Activated T-cell treated with anti-CD3 and anti-CD28 coated beads for 24 hours (primary cell): ENCODE data around the gene ANXA2R.
A peak's percentile ranks its signal among the peaks of the same experiment; 100 is the strongest.

ENCODE experiments used
- DNase-seq: peaks from one replicate; pipeline ENCODE4 v3.0.0-alpha.2; 2020; ENCODE audit warnings: low read depth

The ANXA2R gene

DNA sequence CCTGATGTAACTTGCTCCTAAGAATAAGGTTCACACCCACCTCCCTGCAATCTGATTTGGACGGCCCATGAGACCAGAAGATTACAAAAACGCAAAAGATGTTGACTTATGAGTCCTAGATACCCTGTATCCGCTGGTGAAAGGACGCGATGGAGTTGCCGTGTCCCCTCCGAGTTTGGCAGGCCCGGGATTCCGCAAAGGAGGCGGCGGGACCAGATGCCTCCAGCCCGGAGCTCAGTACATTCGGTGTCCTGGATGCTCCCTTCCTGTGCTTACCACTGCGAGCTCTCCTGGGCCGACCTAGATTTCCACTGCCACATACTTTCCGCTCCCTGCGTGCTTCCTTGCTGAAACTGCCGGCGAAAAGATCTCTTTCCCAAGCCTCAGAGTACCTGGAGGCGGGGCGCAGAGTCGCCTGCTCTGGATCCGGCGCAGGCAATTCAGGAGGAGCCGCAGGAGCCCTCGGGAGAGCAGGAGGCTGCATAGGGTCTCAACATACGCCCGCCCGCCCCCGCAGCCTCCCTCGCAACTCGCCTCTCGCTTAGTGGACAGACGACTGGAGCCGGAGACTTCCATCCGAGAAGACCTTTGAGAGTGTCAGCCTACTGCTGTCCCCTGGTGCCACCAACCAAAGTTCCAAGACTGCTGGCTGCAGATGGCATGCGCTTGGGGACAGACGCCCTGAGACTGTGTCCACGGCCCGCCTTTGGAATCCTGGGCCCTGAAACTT, 39.8 kb downstream of the ANXA2R start:
- DNase-seq, result no peak

DNA sequence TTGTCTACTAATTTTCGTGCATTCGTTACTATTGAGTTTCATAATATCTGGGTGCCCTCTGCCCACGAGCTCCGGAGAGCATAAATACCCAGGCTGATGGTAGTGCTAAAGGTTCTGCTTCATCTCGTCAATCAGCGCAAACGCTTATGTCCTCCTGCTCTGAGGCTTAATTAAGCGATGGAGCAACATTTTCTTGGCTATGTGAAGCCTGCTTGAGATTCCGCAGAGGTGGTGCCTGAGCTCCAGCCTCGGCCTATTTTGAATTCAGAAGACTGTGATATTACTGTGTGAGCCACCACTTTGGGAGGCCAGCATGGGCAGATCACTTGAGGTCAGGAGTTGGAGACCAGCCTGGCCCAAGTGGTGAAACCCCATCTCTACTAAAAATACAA, 44.8 kb downstream of the ANXA2R start:
- DNase-seq, result no peak

DNA sequence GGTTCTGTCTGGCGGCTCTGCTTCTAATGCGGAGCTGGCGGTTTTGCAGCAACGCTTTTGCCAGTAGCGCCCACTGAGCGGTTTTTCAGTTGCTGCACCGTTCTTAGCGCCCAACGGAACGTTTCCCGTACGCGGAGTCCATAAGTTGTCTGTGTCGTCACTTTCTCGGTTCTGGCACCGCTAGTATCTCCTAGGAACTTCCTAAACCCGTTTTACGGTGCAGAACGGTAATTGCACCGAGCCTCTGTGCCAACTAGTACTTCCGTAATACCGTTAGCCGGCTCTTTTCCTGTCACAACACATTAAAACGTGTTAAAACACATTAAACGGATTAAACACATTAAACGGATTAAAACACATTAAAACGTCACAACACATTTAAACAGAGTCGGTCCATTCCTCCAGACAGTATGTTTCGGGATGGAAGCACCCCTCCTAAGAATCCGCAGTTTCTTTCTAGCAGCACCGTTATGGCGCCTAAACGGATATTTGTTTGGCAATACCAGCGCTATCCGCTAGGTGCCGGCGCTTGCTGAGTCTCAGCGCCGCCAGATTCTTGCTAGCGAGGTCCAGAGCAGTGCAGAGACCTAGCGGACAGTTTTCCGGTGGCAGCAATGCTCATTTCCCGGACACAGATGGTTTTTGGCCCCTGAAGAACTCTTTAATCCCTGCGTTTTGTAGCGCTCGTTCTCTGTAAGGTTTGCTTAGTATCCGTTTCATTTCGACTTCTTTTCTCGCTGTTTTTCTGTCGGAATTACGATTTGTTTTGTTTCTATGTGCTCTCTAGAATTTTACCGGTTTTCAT, 45.4 kb downstream of the ANXA2R start:
- DNase-seq, result peak; percentile 82

DNA sequence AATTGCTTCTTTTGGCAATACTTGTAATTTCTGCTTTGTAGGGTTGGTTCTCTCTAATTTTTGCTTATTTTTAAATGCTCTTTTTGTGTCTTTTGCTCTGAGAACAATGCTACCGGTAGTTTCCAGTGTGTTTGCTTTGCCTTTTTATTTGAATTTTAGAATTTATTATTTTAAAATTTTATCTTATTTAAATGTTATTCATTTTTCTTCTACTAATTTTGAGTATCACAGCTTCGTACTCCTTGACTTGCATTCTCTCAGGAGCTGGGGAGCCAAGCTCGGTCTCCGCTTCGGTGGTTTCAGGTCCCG, 45.9 kb downstream of the ANXA2R start:
- DNase-seq, result no peak

DNA sequence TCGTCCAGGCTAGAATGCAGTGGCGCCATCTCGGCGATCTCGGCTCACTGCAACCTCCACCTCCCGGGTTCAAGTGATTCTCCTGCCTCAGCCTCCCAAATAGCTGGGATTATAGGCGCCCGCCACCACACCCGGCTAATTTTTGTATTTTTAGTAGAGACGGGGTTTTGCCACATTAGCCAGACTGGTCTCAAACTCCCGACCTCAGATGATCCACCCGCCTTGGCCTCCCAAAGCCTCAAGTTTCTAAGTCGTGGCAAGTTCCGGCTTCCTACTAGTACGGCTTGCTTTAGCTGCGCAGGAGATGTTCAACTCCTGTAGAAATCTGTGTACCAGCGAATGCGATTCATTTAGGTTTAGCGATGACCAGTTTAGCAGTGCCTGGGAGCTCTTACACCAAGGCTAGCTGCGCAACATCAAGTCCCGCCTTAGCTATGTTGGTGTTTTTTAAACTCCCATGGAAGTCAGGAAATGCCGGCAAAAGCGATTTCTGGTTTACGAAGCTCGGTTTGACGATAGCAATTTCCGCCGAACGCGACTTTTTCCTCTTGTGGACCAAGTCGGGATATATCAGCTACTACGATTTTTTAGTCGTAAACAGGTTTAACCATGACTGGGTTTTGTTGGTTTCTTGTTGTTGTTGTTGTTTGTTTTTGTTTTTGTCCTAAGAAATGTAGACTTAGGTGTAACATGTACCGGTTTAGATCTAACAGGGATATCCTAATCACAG, 46.4 kb downstream of the ANXA2R start:
- no peak for DNase-seq

DNA sequence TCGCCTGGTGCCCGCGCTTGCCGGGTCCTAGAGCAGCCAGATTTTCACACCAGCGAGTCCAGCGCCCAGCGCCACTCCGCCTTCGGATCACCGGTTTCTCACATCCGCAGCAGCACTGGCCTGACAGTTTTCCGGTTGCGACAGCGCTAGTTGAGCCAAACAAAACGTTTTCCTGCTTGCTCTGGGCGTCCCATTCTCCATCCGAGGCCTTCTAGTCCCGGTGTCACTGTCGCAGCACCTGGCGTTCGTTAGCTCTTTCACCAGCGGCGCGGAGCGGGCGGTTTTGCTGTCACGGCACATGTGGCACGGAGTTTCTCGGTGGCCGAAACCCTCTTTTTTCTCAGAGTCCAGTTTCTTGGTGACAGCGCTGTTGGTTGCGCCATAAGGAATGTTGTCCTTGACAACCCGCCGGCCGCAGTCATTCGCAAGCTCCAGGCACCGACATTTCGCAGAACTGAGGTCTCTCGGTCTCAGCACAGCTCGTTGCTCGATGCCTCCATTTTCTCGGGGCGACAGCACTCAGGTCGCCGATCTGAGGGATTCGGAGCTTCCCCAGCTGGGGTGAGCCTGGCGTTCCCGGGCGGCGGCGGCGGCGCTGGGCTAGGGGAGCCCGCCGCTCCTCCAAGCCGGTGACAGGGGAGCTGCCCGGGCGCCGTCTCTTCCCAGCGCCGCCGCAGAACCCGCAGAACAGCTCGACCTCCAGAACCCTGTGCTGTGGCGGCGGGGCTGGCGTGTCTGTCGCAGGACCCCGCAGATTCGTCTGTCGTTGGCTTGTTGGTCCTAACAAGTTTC, 47.8 kb downstream of the ANXA2R start:
- peak; percentile 54 for DNase-seq

DNA sequence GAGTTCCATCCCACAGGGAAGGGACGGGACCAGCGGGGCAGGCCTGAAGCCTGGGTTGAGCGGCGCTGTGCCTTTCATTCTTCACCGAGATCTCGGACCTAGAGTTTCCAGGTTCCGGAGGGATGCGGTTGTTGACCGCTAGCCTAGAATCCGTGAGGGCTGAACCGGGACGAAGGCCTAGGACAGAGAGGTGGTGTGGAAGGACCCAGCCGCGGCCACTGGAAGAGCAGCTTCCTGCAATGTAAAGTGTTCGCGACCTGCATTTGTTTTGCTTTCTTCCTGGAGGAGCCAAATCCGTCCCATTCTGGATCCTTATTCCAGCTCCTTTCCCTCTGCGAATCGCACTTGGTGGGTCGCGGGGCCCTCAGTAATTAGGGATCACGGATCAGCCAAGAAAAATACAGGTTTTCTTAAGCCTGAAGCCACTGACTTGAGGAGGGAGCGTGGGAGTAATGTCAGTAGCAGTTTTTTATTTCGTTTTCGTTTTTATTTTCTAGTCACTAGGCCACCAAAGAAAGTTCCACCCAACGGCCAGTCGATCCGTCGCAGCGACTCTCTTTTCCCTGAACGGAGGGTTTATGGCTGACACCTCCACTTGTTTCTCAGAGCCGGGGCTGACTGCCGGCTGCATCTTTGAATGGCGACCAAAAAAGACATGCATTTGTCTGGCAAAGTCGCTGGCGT, 48.6 kb downstream of the ANXA2R start:
- no peak for DNase-seq

DNA sequence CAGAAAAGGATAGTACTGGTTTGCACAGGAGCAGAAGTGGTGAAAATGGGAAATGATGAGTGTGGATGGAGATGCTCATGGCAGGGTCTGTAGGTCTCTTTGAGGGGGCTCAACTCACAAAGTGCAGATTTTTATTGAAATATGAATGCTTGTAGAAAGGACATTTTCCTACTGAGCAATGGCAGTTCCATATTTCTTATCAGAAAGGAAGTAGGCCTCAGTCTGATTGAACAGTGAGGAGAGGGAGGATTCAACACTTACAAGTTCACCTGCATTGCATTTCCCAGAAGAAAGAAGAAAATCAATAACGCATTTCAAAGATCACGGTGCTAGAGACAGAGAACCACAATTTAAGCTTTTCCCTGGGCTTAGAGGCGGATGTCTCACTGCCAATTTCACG, 49.2 kb downstream of the ANXA2R start:
- DNase-seq, result no peak
